K562 (cell line): ENCODE measurements around the gene KRT82. TPM values are rescaled to one million over a fixed set of nuclear protein-coding genes. Genes with fewer than 3 reads are reported as not detected.

ENCODE experiments used
- ATAC-seq: fragments of 200-7000 bp; cut with Tn5 transposase; 3 replicates; pipeline ENCODE4 v1.9.1; 2020; ENCODE audit warnings: moderate library complexity
- BruUV-seq: library from RNA; stranded (reverse); fragments of 400-500 nt; replicated peaks from 2 replicates; lab custom pipeline; 2021; lab: Mats Ljungman, UMichigan
- CTCF ChIA-PET: fragments of 300-600 bp; formaldehyde crosslinking; extraction: SDS; loops from one replicate; lab custom pipeline; 2021; ENCODE audit warnings: low intra/inter-chr PET ratio; lab: Yijun Ruan, JAX
- POLR2A ChIA-PET: fragments of 300-600, 350-650 bp; sonication (Branson Sonifier 250); formaldehyde crosslinking; extraction: SDS; loops from one replicate; lab custom pipeline; 2021; ENCODE audit warnings: antibody characterized with exemption, inconsistent platforms; lab: Yijun Ruan, JAX
- DNase-seq, 4 experiments: peaks; one replicate each; pipeline versions ENCODE4 v3.0.0 to v3.0.0-alpha.2; 2011 to 2018; ENCODE audit warnings: low spot score in 3 of 4, mixed read lengths in 3 of 4; ENCODE audit errors: extremely low read depth in 1 of 4
- FAIRE-seq: peaks from 2 replicates; lab custom pipeline; 2011; peaks lifted over from hg19 to GRCh38; lab: Jason Lieb, UNC
- H2AFZ ChIP-seq: 2 replicates; pipeline ENCODE4 v1.6.0; 2011; ENCODE audit warnings: low read depth, low read length, control low read depth, inconsistent platforms
- H3K27ac ChIP-seq: fragments of 200-600 bp; 3 replicates; pipeline ENCODE4 v1.8.0; 2011; ENCODE audit warnings: low read depth, mild to moderate bottlenecking, control low read depth, inconsistent platforms, low read length, moderate library complexity, mixed read lengths; ENCODE audit errors: extremely low read depth
- H3K27me3 ChIP-seq, 2 experiments: fragments of 300-600 bp in 1 of 2; 2 replicates in 1 of 2; 3 replicates in 1 of 2; pipeline versions ENCODE4 v1.6.0 to v1.8.0; 2011; ENCODE audit warnings: inconsistent platforms in 2 of 2, low read length in 2 of 2, mild to moderate bottlenecking in 1 of 2, mixed read lengths in 1 of 2, moderate library complexity in 1 of 2; ENCODE audit not compliant: control insufficient read depth in 2 of 2, insufficient read depth in 2 of 2
- H3K36me3 ChIP-seq: fragments of 300-600 bp; 3 replicates; pipeline ENCODE4 v1.8.0; 2011; ENCODE audit warnings: mild to moderate bottlenecking, low read length, inconsistent platforms; ENCODE audit not compliant: control insufficient read depth, insufficient read depth
- H3K4me1 ChIP-seq, 2 experiments: fragments of 200-600 bp in 1 of 2; replicated peaks in 1 of 2; 2 replicates in 1 of 2; 3 replicates in 1 of 2; pipeline versions ENCODE4 v1.5.1 to v1.8.0; 2011; ENCODE audit warnings: inconsistent platforms in 2 of 2, low read length in 2 of 2, mild to moderate bottlenecking in 1 of 2, mixed read lengths in 1 of 2, moderate library complexity in 1 of 2; ENCODE audit not compliant: control insufficient read depth in 2 of 2, insufficient read depth in 2 of 2
- H3K4me2 ChIP-seq: 2 replicates; pipeline ENCODE4 v1.6.1; 2011; ENCODE audit warnings: low read length, control low read depth, inconsistent platforms, mixed read lengths; ENCODE audit not compliant: insufficient read depth
- H3K4me3 ChIP-seq: fragments of 200-600 bp; sonication (generic), shearing (Covaris generic); 2 replicates; pipeline ENCODE4 v1.5.1; 2016; ENCODE audit warnings: control low read depth, inconsistent platforms
- H3K79me2 ChIP-seq: fragments of 200-600 bp; 3 replicates; pipeline ENCODE4 v1.8.0; 2011; ENCODE audit warnings: low read length, inconsistent platforms; ENCODE audit not compliant: control insufficient read depth, insufficient read depth
- H3K9ac ChIP-seq, 2 experiments: 2 replicates each; pipeline versions ENCODE4 v1.6.0 to v1.6.1; 2011; ENCODE audit warnings: low read depth in 2 of 2, low read length in 2 of 2, control low read depth in 1 of 2, inconsistent platforms in 1 of 2, mild to moderate bottlenecking in 1 of 2, mixed read lengths in 1 of 2; ENCODE audit not compliant: insufficient read depth in 1 of 2
- H3K9me1 ChIP-seq: one replicate; pipeline ENCODE4 v1.6.0; 2011; ENCODE audit warnings: inconsistent platforms, mild to moderate bottlenecking, low read length, moderate library complexity; ENCODE audit not compliant: control insufficient read depth, insufficient read depth
- H3K9me3 ChIP-seq: replicated peaks from 2 replicates; pipeline ENCODE4 v1.5.1; 2011; ENCODE audit warnings: low read depth, low read length, inconsistent platforms; ENCODE audit not compliant: control insufficient read depth, insufficient read depth
- H4K20me1 ChIP-seq: replicated peaks from 2 replicates; pipeline ENCODE4 v1.6.1; 2011; ENCODE audit warnings: low read length, inconsistent platforms, mixed read lengths; ENCODE audit not compliant: control insufficient read depth, insufficient read depth
- CEBPG ChIP-seq, 3 experiments: fragments of 200-800 bp in 1 of 3; sonication (Bioruptor generic) in 1 of 3; sonication (generic) in 1 of 3; formaldehyde crosslinking in 1 of 3; IDR thresholded peaks in 2 of 3; conservative IDR thresholded peaks in 1 of 3; 2 replicates each; pipeline versions ENCODE4 v1.6.1 to v1.8.0; 2016 to 2022; ENCODE audit warnings: missing compliant biosample characterization in 2 of 3, missing genetic modification characterization in 2 of 3, mild to moderate bottlenecking in 1 of 3, missing genetic modification reagents in 1 of 3
- CREM ChIP-seq: IDR thresholded peaks from 2 replicates; pipeline ENCODE4 v1.6.1; 2014; ENCODE audit warnings: antibody characterized with exemption, low read depth
- HCFC1 ChIP-seq: IDR thresholded peaks from 2 replicates; pipeline ENCODE4 v1.6.1; 2012; ENCODE audit warnings: low read depth, low read length, improper control_type of control experiment
- KHSRP ChIP-seq: fragments of 450-650 bp; IDR thresholded peaks from 2 replicates; pipeline ENCODE4 v1.6.1; 2017
- MAFF ChIP-seq: IDR thresholded peaks from 2 replicates; pipeline ENCODE4 v1.6.1; 2012; ENCODE audit warnings: low read length, improper control_type of control experiment
- MEIS2 ChIP-seq: fragments of 450-650 bp; IDR thresholded peaks from 2 replicates; pipeline ENCODE4 v1.6.1; 2014; ENCODE audit warnings: mild to moderate bottlenecking; ENCODE audit not compliant: partially characterized antibody
- MTA2 ChIP-seq: fragments of 450-650 bp; IDR thresholded peaks from 2 replicates; pipeline ENCODE4 v1.6.1; 2016; ENCODE audit warnings: low read depth
- NELFE ChIP-seq: IDR thresholded peaks from 2 replicates; pipeline ENCODE4 v1.6.1; 2011; ENCODE audit warnings: mild to moderate bottlenecking; ENCODE audit not compliant: insufficient read depth, insufficient read length
- NFE2 ChIP-seq: IDR thresholded peaks from 2 replicates; pipeline ENCODE4 v1.6.1; 2014; ENCODE audit warnings: antibody characterized with exemption, low read depth
- RBM15 ChIP-seq: fragments of 200-400 bp; formaldehyde crosslinking; IDR thresholded peaks from 2 replicates; pipeline ENCODE4 v1.6.1; 2018; ENCODE audit warnings: mild to moderate bottlenecking, low read length, moderate library complexity; ENCODE audit not compliant: insufficient read depth
- SMARCA5 ChIP-seq: fragments of 450-650 bp; IDR thresholded peaks from 2 replicates; pipeline ENCODE4 v1.6.1; 2016
- SP2 ChIP-seq: IDR thresholded peaks from 2 replicates; pipeline ENCODE4 v1.6.1; 2011; ENCODE audit warnings: mild to moderate bottlenecking, low read depth, low read length, moderate library complexity; ENCODE audit not compliant: poor library complexity, severe bottlenecking; ENCODE audit errors: extremely low read depth
- U2AF2 ChIP-seq: fragments of 200-400 bp; formaldehyde crosslinking; optimal IDR thresholded peaks from 2 replicates; pipeline ENCODE3; 2017; ENCODE audit warnings: low read depth, mild to moderate bottlenecking, low read length
- ZFPM2 ChIP-seq: fragments of 250-450 bp; sonication (Bioruptor Pico); IDR thresholded peaks from 2 replicates; pipeline ENCODE4 v1.5.1; 2022; ENCODE audit warnings: mild to moderate bottlenecking
- ZNF174 ChIP-seq: fragments of 250-450 bp; sonication (Bioruptor Pico); IDR thresholded peaks from 2 replicates; pipeline ENCODE4 v1.4.0; 2020; ENCODE audit warnings: mild to moderate bottlenecking
- ZNF263 ChIP-seq: sonication (generic); formaldehyde crosslinking; IDR thresholded peaks from 2 replicates; pipeline ENCODE4 v1.8.0; 2022; ENCODE audit warnings: mild to moderate bottlenecking, missing genetic modification reagents, borderline replicate concordance
- ZNF3 ChIP-seq: fragments of 250-450 bp; sonication (Bioruptor Pico); IDR thresholded peaks from 2 replicates; pipeline ENCODE4 v1.5.0; 2021; ENCODE audit warnings: mild to moderate bottlenecking, moderate library complexity
- ZNF316 ChIP-seq: fragments of 450-650 bp; IDR thresholded peaks from 2 replicates; pipeline ENCODE4 v1.6.1; 2016
- ZNF668 ChIP-seq: fragments of 250-450 bp; sonication (Bioruptor Pico); IDR thresholded peaks from 2 replicates; pipeline ENCODE4 v1.8.0; 2022; ENCODE audit warnings: mild to moderate bottlenecking, inconsistent platforms
- WGBS: fragments of 100-300 bp; shearing (Covaris generic); methylation state at CpG from one replicate; pipeline ENCODE4 v1.1.6; 2016; ENCODE audit warnings: low coverage, mixed read lengths; ENCODE audit not compliant: insufficient coverage; ENCODE audit errors: missing lambda C conversion rate; 5-methylcytosine and 5-hydroxymethylcytosine counted together
- in situ Hi-C: fragments of 300-500 bp; cut with MboI; formaldehyde crosslinking; loops from 4 replicates; pipeline ENCODE4 v1.15.0; 2018; ENCODE audit warnings: inconsistent platforms, mixed read lengths
- intact Hi-C: fragments of 100-400 bp; cut with micrococcal nuclease; formaldehyde crosslinking; loops from 2 replicates; pipeline ENCODE4 v1.14.2; 2022
- polyA plus RNA-seq, 8 experiments: library from polyadenylated mRNA; depleted of rRNA in 4 of 8; stranded (reverse) in 5 of 8; unstranded in 3 of 8; fragments of >200 nt; fragmentation: Nextera tagmentation in 2 of 8; fragmentation: Illumina TruSeq in 1 of 8; extraction: Ambion mirVana in 2 of 8; extraction: Trizol in 1 of 8; gene quantifications; 2 replicates each; pipeline versions ENCODE4 v1.2.1 to v1.2.3, GENCODE V29; 2011 to 2014; ENCODE audit warnings: inconsistent platforms in 1 of 8, missing spikeins in 1 of 8
- total RNA-seq, 7 experiments: library from RNA; depleted of rRNA in 6 of 7; stranded (reverse); fragments of >200 nt in 6 of 7; fragmentation: Illumina TruSeq in 2 of 7; extraction: Trizol in 2 of 7; gene quantifications; 2 replicates each; pipeline versions ENCODE4 v1.2.1 to v1.2.3, GENCODE V29; 2011 to 2021; ENCODE audit warnings: low replicate concordance in 1 of 7
- TF ChIP-seq, protein P1 (sequence below), 3 experiments: fragments of 200-800 bp in 1 of 3; fragments of 250-450 bp in 1 of 3; fragments of 450-650 bp in 1 of 3; sonication (Bioruptor Pico) in 1 of 3; sonication (Bioruptor generic) in 1 of 3; formaldehyde crosslinking in 1 of 3; IDR thresholded peaks; 2 replicates each; pipeline versions ENCODE4 v1.6.1 to v1.8.0; 2016 to 2022; ENCODE audit warnings: mild to moderate bottlenecking in 2 of 3, missing genetic modification characterization in 2 of 3, missing compliant biosample characterization in 1 of 3, moderate library complexity in 1 of 3
- TF ChIP-seq, protein P2 (sequence below): sonication (generic); formaldehyde crosslinking; IDR thresholded peaks from 2 replicates; pipeline ENCODE4 v1.8.0; 2022; ENCODE audit warnings: missing genetic modification reagents, mild to moderate bottlenecking, moderate library complexity, borderline replicate concordance

KRT82 gene
- total and polyA plus RNA-seq, 9 of the 15 experiments (the other 6 are each of a cell fraction or from before 2014, with no cell fraction given): not detected

DNA sequence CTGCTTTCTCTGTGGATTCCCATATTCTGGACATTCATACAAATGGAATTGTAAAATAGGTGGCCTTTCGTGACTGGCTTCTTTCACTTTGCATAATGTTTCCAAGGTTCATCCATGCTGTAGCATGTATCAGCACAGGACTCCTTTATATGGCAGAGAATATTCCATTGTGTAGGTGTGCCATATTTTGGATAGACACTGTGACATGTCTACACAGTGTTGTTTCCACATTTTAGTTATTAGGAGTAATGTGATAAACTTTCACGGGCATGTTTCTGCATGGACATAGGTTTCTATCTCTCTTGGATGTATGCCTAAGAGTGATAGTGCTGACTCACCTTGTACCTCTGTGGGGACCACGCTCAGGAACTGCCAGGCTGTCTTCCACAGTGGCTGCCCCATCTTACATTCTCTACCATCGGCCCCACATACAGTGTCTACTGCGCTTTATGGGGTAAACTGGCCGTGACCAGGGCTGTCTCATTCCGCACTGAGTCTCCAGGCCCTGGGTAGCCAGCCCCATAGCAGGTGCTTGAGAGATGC, 13.6 kb downstream of the KRT82 start:
- H3K27ac ChIP-seq: no peak overlapping the region
- no peak for FAIRE-seq
- no peak for ATAC-seq
- no peaks in the 10 kb centered on the region for H3K79me2 ChIP-seq
- H3K4me1 ChIP-seq: no peaks in the 10 kb centered on the region
- WGBS: 2% methylated on average over 7 of the region's 7 CpGs
- 0 out of 2 replicates have a peak, but pooled peaks cover 4% of the 10 kb centered on the region for H4K20me1 ChIP-seq
- no peak overlapping the region for H3K9ac ChIP-seq
- in situ Hi-C loops (no loop called here), intact Hi-C loops (no loop called here)
- H3K9me1 ChIP-seq: no peaks in the 10 kb centered on the region
- H2AFZ ChIP-seq: no peak overlapping the region
- no TSS peak for BruUV-seq
- DNase-seq: no peak
- H3K27me3 ChIP-seq: peaks cover 0 to 39% of the 10 kb centered on the region in 2 experiments; a peak in 2 of 5 replicates
- no peak overlapping the region for H3K4me2 ChIP-seq
- H3K4me3 ChIP-seq: no peak overlapping the region
- H3K36me3 ChIP-seq: no peaks in the 10 kb centered on the region
- POLR2A ChIA-PET: no interaction called here
- CTCF ChIA-PET: interaction anchor here (0.6 kb wide), 1 partner anchor 236 kb away, joined by 4 read pairs; no protein-coding TSS in a partner anchor
- H3K9me3 ChIP-seq: no peaks in the 10 kb centered on the region
- TF ChIP-seq ZNF3 (CRISPR knock-in tag): no peak
- TF ChIP-seq MAFF: 0 out of 2 replicates have a peak, but pooled peaks have one; percentile 10
- no peak for TF ChIP-seq SMARCA5
- no peak for TF ChIP-seq CEBPG (CRISPR knock-in tag; IDR thresholded peaks at IDR 0.05)
- no peak for TF ChIP-seq CEBPG (tag; conservative IDR thresholded peaks at IDR 0.05 in 1 of 2, IDR thresholded peaks at IDR 0.05 in 1 of 2)
- no peak for TF ChIP-seq SP2
- TF ChIP-seq KHSRP: no peak
- no peak for TF ChIP-seq CREM
- peak; percentile 58; the same call in 1 of the 2 replicates for TF ChIP-seq ZNF316
- TF ChIP-seq ZFPM2: no peak
- TF ChIP-seq MTA2: no peak
- TF ChIP-seq RBM15: no peak
- no peak for TF ChIP-seq ZNF263 (CRISPR knock-in tag)
- no peak for TF ChIP-seq HCFC1
- TF ChIP-seq U2AF2: no peak
- TF ChIP-seq NFE2: peak; percentile 52
- TF ChIP-seq, protein P1, sequence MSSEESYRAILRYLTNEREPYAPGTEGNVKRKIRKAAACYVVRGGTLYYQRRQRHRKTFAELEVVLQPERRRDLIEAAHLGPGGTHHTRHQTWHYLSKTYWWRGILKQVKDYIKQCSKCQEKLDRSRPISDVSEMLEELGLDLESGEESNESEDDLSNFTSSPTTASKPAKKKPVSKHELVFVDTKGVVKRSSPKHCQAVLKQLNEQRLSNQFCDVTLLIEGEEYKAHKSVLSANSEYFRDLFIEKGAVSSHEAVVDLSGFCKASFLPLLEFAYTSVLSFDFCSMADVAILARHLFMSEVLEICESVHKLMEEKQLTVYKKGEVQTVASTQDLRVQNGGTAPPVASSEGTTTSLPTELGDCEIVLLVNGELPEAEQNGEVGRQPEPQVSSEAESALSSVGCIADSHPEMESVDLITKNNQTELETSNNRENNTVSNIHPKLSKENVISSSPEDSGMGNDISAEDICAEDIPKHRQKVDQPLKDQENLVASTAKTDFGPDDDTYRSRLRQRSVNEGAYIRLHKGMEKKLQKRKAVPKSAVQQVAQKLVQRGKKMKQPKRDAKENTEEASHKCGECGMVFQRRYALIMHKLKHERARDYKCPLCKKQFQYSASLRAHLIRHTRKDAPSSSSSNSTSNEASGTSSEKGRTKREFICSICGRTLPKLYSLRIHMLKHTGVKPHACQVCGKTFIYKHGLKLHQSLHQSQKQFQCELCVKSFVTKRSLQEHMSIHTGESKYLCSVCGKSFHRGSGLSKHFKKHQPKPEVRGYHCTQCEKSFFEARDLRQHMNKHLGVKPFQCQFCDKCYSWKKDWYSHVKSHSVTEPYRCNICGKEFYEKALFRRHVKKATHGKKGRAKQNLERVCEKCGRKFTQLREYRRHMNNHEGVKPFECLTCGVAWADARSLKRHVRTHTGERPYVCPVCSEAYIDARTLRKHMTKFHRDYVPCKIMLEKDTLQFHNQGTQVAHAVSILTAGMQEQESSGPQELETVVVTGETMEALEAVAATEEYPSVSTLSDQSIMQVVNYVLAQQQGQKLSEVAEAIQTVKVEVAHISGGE (CRISPR knock-in tag; IDR thresholded peaks at IDR 0.05): no peak
- TF ChIP-seq ZNF174: no peak
- no peak for TF ChIP-seq ZNF668 (CRISPR knock-in tag)
- TF ChIP-seq, protein P2, sequence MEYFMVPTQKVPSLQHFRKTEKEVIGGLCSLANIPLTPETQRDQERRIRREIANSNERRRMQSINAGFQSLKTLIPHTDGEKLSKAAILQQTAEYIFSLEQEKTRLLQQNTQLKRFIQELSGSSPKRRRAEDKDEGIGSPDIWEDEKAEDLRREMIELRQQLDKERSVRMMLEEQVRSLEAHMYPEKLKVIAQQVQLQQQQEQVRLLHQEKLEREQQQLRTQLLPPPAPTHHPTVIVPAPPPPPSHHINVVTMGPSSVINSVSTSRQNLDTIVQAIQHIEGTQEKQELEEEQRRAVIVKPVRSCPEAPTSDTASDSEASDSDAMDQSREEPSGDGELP (CRISPR knock-in tag): no peak
- TF ChIP-seq NELFE: no peak
- TF ChIP-seq MEIS2: no peak
